HepG2 (cell line): ENCODE measurements around the gene POLRMT. TPM values are rescaled to one million over a fixed set of nuclear protein-coding genes. Genes with fewer than 3 reads are reported as not detected.

ENCODE experiments used
- ARID5B ChIP-seq: IDR thresholded peaks from 2 replicates; pipeline ENCODE4 v1.4.0; 2020; ENCODE audit warnings: mild to moderate bottlenecking, missing genetic modification reagents
- FOXM1 ChIP-seq: sonication (generic); formaldehyde crosslinking; IDR thresholded peaks from 2 replicates; pipeline ENCODE4 v1.5.0; 2020; ENCODE audit warnings: missing genetic modification reagents
- HDAC6 ChIP-seq: fragments of 200-600 bp; sonication (generic); IDR thresholded peaks from 2 replicates; pipeline ENCODE4 v1.7.0; 2017; ENCODE audit warnings: mild to moderate bottlenecking, antibody characterized with exemption, low read length, low read depth
- KAT8 ChIP-seq: IDR thresholded peaks from 2 replicates; pipeline ENCODE4 v1.6.1; 2016; ENCODE audit warnings: missing genetic modification reagents, missing compliant biosample characterization
- PAWR ChIP-seq: sonication (generic); formaldehyde crosslinking; IDR thresholded peaks from 2 replicates; pipeline ENCODE4 v1.4.0; 2020; ENCODE audit warnings: missing genetic modification reagents, mild to moderate bottlenecking, borderline replicate concordance
- PRPF4 ChIP-seq: fragments of 200-400 bp; formaldehyde crosslinking; IDR thresholded peaks from 2 replicates; pipeline ENCODE4 v1.6.1; 2016; ENCODE audit warnings: low read length, low read depth; ENCODE audit not compliant: poor library complexity, severe bottlenecking
- SETDB1 ChIP-seq: sonication (generic); formaldehyde crosslinking; IDR thresholded peaks from 2 replicates; pipeline ENCODE4 v1.5.1; 2020; ENCODE audit warnings: missing genetic modification reagents, mild to moderate bottlenecking, borderline replicate concordance
- ZFX ChIP-seq: sonication (generic); formaldehyde crosslinking; IDR thresholded peaks from 2 replicates; pipeline ENCODE4 v1.4.0; 2020; ENCODE audit warnings: mild to moderate bottlenecking, low read depth, missing genetic modification reagents, moderate library complexity
- ZNF264 ChIP-seq: sonication (generic); formaldehyde crosslinking; IDR thresholded peaks from 2 replicates; pipeline ENCODE4 v1.4.0; 2020; ENCODE audit warnings: missing genetic modification reagents
- ZNF362 ChIP-seq: sonication (generic); formaldehyde crosslinking; IDR thresholded peaks from 2 replicates; pipeline ENCODE4 v1.4.0; 2020; ENCODE audit warnings: missing genetic modification reagents, mild to moderate bottlenecking, borderline replicate concordance
- polyA plus RNA-seq, 8 experiments: library from polyadenylated mRNA; depleted of rRNA in 3 of 8; stranded (reverse) in 7 of 8; unstranded in 1 of 8; fragments of >200 nt; fragmentation: Illumina TruSeq in 4 of 8; extraction: Trizol in 4 of 8; gene quantifications; 2 replicates each; pipeline versions ENCODE4 v1.2.1 to v1.2.3, GENCODE V29; 2011 to 2016; ENCODE audit warnings: low read depth in 4 of 8, missing spikeins in 1 of 8, mixed read lengths in 1 of 8; ENCODE audit not compliant: insufficient read depth in 1 of 8
- total RNA-seq, 5 experiments: library from RNA; depleted of rRNA; stranded (reverse); fragments of >200 nt; fragmentation: Illumina TruSeq; extraction: Trizol; gene quantifications; 2 replicates each; pipeline ENCODE4 v1.2.3, GENCODE V29; 2016; ENCODE audit warnings: low read depth in 1 of 5
- TF ChIP-seq, protein P1 (sequence below): sonication (generic); formaldehyde crosslinking; IDR thresholded peaks from 2 replicates; pipeline ENCODE4 v1.4.0; 2020; ENCODE audit warnings: missing genetic modification reagents
- TF ChIP-seq, protein P2 (sequence below): IDR thresholded peaks from 2 replicates; pipeline ENCODE4 v1.6.1; 2018; ENCODE audit warnings: missing genetic modification reagents, mild to moderate bottlenecking, missing compliant biosample characterization

POLRMT gene
- total and polyA plus RNA-seq, 2 of the 13 experiments (the other 11 are each of a cell fraction or from before 2014, with no cell fraction given) = 78.0 to 101 TPM

DNA sequence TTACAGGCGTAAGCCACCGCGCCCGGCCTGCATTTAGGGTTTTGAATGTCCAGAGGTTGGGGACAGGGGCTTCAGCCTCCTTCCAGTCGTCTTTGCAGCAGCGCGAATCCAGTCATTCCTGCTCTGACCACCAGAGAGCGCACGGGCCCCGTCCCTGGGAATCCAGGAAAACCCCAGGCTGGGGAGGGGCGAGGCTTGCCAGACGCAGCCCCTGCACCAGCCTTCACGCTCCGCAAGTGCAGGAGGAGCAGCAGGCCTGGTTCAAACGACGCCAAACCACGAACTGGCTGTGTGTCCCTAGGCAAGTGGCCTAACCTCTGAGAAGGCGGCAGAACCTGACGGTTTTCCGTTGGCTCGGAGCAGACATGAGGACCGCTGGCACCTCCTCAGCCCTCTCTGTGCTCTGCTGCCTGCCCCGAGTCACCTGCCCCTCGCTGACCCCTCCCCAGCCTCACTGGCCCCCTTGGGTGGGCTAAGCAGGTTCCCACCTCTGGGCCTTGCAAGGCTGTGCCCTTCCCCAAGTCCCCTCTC, 31.6 kb upstream of the POLRMT start (continued):
- TF ChIP-seq PAWR (no peak), ZFX (CRISPR knock-in tag) (peak; percentile 78), ZNF362 (peak; percentile 63; the same call in 1 of the 2 replicates), ZNF264 (CRISPR knock-in tag) (no peak), FOXM1 (CRISPR knock-in tag) (no peak), ARID5B (CRISPR knock-in tag) (peak; percentile 32; the same call in 1 of the 2 replicates), PRPF4 (no peak), HDAC6 (no peak), KAT8 (peak; percentile 73), SETDB1 (CRISPR knock-in tag) (0 out of 2 replicates have a peak, but pooled peaks have one; percentile 36)
- TF ChIP-seq, protein P1, sequence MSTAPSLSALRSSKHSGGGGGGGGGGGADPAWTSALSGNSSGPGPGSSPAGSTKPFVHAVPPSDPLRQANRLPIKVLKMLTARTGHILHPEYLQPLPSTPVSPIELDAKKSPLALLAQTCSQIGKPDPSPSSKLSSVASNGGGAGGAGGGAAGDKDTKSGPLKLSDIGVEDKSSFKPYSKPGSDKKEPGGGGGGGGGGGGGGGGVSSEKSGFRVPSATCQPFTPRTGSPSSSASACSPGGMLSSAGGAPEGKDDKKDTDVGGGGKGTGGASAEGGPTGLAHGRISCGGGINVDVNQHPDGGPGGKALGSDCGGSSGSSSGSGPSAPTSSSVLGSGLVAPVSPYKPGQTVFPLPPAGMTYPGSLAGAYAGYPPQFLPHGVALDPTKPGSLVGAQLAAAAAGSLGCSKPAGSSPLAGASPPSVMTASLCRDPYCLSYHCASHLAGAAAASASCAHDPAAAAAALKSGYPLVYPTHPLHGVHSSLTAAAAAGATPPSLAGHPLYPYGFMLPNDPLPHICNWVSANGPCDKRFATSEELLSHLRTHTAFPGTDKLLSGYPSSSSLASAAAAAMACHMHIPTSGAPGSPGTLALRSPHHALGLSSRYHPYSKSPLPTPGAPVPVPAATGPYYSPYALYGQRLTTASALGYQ (CRISPR knock-in tag) = no peak
- TF ChIP-seq, protein P2, sequence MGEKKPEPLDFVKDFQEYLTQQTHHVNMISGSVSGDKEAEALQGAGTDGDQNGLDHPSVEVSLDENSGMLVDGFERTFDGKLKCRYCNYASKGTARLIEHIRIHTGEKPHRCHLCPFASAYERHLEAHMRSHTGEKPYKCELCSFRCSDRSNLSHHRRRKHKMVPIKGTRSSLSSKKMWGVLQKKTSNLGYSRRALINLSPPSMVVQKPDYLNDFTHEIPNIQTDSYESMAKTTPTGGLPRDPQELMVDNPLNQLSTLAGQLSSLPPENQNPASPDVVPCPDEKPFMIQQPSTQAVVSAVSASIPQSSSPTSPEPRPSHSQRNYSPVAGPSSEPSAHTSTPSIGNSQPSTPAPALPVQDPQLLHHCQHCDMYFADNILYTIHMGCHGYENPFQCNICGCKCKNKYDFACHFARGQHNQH = peak; percentile 52; the same call in 1 of the 2 replicates
